Measurements from ENCODE around the gene ZRANB1. TPM values are rescaled to one million over a fixed set of nuclear protein-coding genes. Genes with fewer than 3 reads are reported as not detected.

ZRANB1 gene
- total RNA-seq, 4 donors from 2014 or later = 25.9 to 34.2 (median 34.1) TPM

DNA sequence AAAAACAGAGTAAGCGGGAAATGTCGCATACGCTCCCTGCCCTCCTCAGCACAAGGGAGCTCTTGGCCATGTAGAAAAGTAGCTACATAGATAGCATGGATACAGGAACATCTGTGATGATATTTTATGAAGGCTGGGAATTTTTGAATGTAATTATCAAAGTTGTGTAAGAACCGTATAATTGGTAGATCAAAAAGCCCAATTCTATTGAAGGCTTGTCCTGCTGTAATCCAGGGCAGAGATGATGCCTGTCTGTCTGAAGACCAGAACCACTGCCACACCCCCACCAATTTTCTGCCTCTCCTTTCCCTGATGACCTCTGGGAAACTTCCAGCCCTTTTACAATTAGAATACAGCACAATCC lies 51.4 kb downstream of the ZRANB1 start:
- ATAC-seq (ENCODE audit: low FRiP score) (no peak), DNase-seq (ENCODE audit: low spot score) (no peak)
- TF ChIP-seq, protein P1, sequence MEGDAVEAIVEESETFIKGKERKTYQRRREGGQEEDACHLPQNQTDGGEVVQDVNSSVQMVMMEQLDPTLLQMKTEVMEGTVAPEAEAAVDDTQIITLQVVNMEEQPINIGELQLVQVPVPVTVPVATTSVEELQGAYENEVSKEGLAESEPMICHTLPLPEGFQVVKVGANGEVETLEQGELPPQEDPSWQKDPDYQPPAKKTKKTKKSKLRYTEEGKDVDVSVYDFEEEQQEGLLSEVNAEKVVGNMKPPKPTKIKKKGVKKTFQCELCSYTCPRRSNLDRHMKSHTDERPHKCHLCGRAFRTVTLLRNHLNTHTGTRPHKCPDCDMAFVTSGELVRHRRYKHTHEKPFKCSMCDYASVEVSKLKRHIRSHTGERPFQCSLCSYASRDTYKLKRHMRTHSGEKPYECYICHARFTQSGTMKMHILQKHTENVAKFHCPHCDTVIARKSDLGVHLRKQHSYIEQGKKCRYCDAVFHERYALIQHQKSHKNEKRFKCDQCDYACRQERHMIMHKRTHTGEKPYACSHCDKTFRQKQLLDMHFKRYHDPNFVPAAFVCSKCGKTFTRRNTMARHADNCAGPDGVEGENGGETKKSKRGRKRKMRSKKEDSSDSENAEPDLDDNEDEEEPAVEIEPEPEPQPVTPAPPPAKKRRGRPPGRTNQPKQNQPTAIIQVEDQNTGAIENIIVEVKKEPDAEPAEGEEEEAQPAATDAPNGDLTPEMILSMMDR (IDR thresholded peaks at IDR 0.05) = no peak

DNA sequence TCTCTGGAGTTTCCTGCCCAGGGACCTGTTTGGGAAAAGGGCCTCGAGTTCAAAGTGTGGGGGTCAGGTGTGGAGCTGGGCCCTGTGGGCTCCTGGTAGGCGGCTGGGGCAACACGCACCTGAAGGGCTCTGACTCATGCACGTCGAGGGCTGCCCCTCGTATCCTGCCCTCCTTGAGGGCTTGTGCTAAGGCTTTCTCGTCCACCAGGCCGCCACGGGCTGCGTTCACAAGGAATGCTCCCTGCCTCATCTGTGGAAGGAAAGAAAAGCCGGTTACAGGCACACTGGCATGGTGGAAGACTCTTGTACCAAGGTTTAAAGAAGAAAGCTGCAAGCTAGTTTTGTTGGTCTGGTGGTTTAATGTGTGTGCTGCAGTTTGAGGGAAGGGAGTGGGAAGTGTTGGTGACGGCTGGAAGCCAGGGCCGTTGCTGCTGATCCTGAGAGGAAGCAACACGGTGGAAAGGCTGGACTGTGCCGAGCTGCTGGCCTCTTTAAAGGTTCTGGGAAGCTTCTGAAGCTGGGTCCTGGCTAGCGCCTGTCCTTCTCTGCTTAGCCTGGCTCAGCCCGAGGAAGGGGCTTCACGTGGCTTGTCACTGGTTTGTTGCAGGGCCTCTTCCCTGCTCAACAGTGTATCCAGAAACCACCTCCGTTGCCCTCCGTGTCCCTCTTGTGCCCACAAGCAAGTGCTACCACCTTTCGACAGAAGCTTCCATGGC lies 52.0 kb downstream of the ZRANB1 start:
- no peak for DNase-seq (ENCODE audit: low spot score)
- TF ChIP-seq, protein P1 (IDR thresholded peaks at IDR 0.05) = no peak
- no peak for ATAC-seq (ENCODE audit: low FRiP score)

DNA sequence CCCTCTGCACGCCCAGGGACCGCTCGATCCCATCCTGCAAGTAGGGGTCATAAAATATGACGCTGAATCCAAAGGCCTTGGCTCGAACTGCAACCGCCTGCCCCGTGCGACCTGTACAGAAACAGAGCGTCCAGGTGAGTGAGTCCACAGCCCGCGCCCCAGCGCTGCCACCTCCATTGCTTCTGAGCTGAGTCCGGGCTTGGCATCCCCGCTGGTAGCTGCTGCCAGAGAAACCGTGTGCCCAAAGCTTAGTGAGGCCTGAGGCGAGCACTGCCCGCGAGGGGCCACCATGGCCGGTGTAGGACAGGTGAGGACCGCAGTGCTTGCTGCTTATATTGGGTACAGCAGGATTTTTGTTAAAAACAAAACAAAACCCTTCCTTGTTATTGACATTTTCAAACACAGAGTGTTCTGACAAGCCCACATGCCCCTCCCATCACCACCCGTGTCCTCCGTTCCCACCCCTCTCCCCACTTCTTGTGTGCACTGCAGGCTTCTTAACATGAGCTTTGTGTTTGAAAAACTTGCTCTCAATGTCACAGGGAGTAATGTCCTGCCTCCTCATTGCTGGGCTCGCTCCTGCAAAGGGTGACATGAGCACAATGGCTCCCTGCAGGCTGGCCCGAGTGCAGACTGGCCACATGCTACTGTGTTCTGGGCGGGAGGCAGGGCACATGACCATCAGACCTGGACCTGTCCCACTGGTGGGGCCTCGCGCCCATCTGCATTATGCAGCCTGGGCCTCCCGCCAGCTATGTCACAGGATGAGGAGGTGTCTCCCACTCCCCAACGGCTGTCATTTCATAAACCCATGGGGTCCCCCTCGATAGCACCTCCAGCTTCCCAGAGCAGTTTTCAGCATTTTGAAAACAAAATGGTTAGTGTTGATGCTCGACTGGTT lies 52.9 kb downstream of the ZRANB1 start:
- DNase-seq (ENCODE audit: low spot score) (no peak), ATAC-seq (ENCODE audit: low FRiP score) (no peak)
- TF ChIP-seq, protein P1 (IDR thresholded peaks at IDR 0.05) = no peak

DNA sequence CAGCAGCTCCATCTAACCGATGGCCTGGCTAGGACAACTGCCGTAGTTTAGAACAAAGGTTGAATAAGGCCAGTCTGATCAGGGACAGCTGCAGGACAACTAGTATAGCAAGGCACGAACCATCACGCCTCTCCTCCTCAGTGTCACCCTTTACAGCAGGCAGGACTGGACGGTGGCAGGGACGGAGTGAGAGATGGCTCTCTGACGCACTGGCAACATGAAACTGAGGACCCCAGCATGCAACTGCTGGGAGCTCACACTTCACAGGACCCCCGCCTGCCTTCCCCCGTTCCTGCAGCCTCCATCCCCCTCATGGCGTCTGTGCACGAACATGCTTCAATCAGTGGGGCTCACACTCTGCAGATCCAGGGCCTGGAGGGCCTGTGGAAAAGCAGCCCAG lies 53.7 kb downstream of the ZRANB1 start:
- ATAC-seq (ENCODE audit: low FRiP score) (no peak), DNase-seq (ENCODE audit: low spot score) (no peak)
- TF ChIP-seq, protein P1 (IDR thresholded peaks at IDR 0.05) = no peak

DNA sequence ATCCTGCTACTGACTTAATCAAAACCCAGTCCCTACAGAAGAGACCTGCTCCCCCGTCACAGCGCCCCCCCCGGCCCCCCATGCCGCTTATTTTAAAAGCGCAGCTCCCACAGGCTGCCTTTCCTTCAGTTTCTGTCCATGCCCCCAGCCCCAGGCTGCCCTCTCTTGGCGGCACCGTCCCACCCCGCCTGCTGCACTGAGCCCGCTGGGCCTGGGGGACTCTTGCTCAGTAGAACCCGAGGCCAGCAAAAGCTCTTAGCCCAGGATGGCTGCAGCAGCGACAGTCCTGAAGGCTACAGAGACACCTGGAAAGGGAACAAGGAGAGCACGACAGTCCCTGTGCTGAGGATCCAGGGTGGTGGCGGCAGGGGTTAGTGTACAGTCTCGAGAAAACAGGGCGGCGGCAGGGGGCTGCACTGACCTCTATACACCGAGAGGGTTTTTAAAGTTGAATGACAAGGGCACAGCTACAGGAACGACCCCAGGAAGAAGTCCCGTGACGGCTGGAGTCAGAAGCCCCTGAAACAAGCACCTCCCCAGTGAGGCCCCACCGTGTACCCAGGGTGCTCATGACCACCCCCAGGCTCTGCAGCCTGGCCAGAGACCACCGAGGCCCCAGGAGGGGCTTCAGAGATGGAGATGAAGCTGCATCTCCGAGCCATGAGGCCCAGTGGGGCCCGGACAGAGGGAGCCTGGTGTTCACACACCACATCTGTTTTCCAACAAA lies 54.4 kb downstream of the ZRANB1 start:
- TF ChIP-seq, protein P1 (IDR thresholded peaks at IDR 0.05) = no peak
- ATAC-seq (ENCODE audit: low FRiP score) = no peak
- DNase-seq (ENCODE audit: low spot score) = no peak

DNA sequence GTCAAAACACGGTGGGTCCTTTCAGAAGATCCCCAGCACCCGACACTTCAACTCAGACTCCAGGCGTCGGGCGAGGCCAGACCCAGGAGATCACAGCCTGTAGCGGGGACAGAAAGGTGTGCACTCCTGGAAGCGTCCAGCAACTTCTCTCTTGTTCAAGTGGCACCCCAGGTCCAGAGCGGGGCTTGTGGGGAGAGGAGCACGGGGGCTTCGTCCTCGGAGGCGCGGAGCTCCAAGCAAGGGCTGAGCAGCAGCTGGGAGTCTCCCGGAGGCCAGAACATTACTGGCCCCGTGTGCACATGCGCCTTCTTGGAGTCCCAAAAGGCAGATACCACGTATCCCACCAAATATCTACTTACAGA lies 54.9 kb downstream of the ZRANB1 start:
- ATAC-seq (ENCODE audit: low FRiP score) = no peak
- no peak for DNase-seq (ENCODE audit: low spot score)
- TF ChIP-seq, protein P1 (IDR thresholded peaks at IDR 0.05) = no peak
